Sigmoid colon (tissue), 7 donors: ENCODE measurements around the gene MIA2. TPM values are rescaled to one million over a fixed set of nuclear protein-coding genes. Genes with fewer than 3 reads are reported as not detected.

Experiments used
- DNase-seq: peaks from one replicate; pipeline ENCODE4 v3.0.0-alpha.2; 2019
- H3K27ac ChIP-seq, 4 donors: fragments of 200-600 bp; sonication (generic); one replicate each; pipeline ENCODE4 v1.5.1; 2016 to 2019; ENCODE audit warnings: mild to moderate bottlenecking in 1 of 4
- H3K27me3 ChIP-seq, 3 donors: fragments of 200-600 bp; sonication (generic); one replicate each; pipeline ENCODE4 v1.5.1; 2019; ENCODE audit warnings: mild to moderate bottlenecking in 1 of 3
- H3K36me3 ChIP-seq, 4 donors: fragments of 200-600 bp; sonication (generic); one replicate each; pipeline ENCODE4 v1.5.1; 2016 to 2019
- H3K4me1 ChIP-seq, 4 donors: fragments of 200-600 bp; sonication (generic); one replicate each; pipeline ENCODE4 v1.5.1; 2017 to 2019
- H3K4me3 ChIP-seq, 4 donors: fragments of 200-600 bp; sonication (generic); one replicate each; pipeline ENCODE4 v1.5.1; 2017 to 2019; ENCODE audit warnings: mild to moderate bottlenecking in 2 of 4, moderate library complexity in 1 of 4
- H3K9me3 ChIP-seq, 4 donors: fragments of 200-600 bp in 3 of 4; sonication (generic) in 3 of 4; one replicate each; pipeline versions ENCODE4 v1.5.1 to v1.6.1; 2013 to 2019
- CTCF ChIP-seq, 4 experiments: fragments of 450-650 bp in 3 of 4; fragments of 200-600 bp in 1 of 4; IDR thresholded peaks; one replicate each; pipeline ENCODE4 v1.5.1; 2016 to 2019; ENCODE audit warnings: antibody characterized with exemption in 4 of 4, mild to moderate bottlenecking in 3 of 4, moderate library complexity in 2 of 4
- EP300 ChIP-seq, 4 donors: sonication (generic); formaldehyde crosslinking; IDR thresholded peaks; one replicate each; pipeline ENCODE4 v1.6.1; 2017; ENCODE audit warnings: antibody characterized with exemption in 4 of 4
- POLR2A ChIP-seq, 2 donors: fragments of 450-650 bp; IDR thresholded peaks; one replicate each; pipeline ENCODE4 v1.6.1; 2016; ENCODE audit warnings: antibody characterized with exemption in 2 of 2, mild to moderate bottlenecking in 2 of 2, moderate library complexity in 2 of 2
- POLR2AphosphoS5 ChIP-seq, 4 donors: sonication (generic); formaldehyde crosslinking; IDR thresholded peaks; one replicate each; pipeline ENCODE4 v1.6.1; 2017; ENCODE audit warnings: antibody characterized with exemption in 4 of 4
- WGBS, 2 donors: extraction: QIAGEN DNeasy Blood & Tissue Kit; methylation state at CpG; one replicate each; pipeline ENCODE4 v1.1.7; 2013; 5-methylcytosine and 5-hydroxymethylcytosine counted together
- intact Hi-C: fragments of 100-400 bp; cut with DNase I; formaldehyde crosslinking; loops from one replicate; pipeline ENCODE4 v1.15.1; 2023
- polyA plus RNA-seq, 3 donors: library from polyadenylated mRNA; stranded (reverse); fragments of 200-250 nt; gene quantifications; one replicate each; pipeline ENCODE4 v1.2.3, GENCODE V29; 2013
- total RNA-seq, 4 donors: library from RNA; depleted of rRNA; stranded (reverse); fragments of >200 nt; gene quantifications; one replicate each; pipeline ENCODE4 v1.1.0, GENCODE V29; 2016
- donor health status: healthy with polysubstance abuse.
- donor health status: Bipolar disorder and iron deficiency.
- donor health status: healthy.

Gene MIA2
- total and polyA plus RNA-seq, 7 donors, result 12.8 to 33.9 (median 18.1) TPM

DNA sequence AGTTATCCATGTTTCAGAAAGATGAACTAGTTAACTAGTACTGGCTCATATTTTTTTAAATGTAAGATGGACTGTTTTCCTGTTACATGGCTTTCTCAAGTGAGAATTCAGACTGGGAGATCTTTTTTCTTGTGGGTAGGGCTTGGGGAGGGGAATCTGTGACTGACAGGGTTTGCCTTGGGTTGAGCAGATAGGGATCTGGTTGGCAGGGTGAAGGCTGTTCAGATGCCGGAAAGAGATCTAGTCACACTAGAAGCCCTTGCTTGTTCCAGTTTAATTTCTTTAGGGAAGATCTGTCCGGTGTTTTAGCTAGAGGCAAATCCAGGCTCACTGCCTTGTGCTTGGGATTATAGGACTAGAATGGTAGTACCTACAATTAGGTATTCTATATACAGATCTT is 135.3 kb downstream of the MIA2 start:
- Histone ChIP-seq H3K36me3 (peaks cover 0 to 12% (median 3%) of the 10 kb centered on the region in 4 donors), H3K4me1 (peaks cover 0 to 4% (median 0%) of the 10 kb centered on the region in 4 donors), H3K27me3 (no peaks in the 10 kb centered on the region), H3K9me3 (no peaks in the 10 kb centered on the region), H3K4me3 (no peak overlapping the region), H3K27ac (no peak overlapping the region)
- DNase-seq, result no peak
- intact Hi-C loops, result loop anchor here (5.0 to 10.0 kb wide), 2 partner anchors 194 to 267 kb away; partner anchors contain the start of genes PNN, SEC23A and TRAPPC6B
- 90 to 96% methylated on average over 2 of the region's 2 CpGs for WGBS, 2 donors
- TF ChIP-seq POLR2AphosphoS5 (IDR thresholded peaks at IDR 0.05) (no peak), CTCF (IDR thresholded peaks at IDR 0.05) (no peak), EP300 (IDR thresholded peaks at IDR 0.05) (no peak), POLR2A (IDR thresholded peaks at IDR 0.05) (no peak)

GRCh38 chr14:39370415-39370814 is 136.7 kb downstream of the MIA2 start:
- 95% methylated on average over 12 of the region's 12 CpGs for WGBS, 2 donors
- intact Hi-C loops, result no loop called here
- Histone ChIP-seq H3K9me3 (no peaks in the 10 kb centered on the region), H3K27ac (no peak overlapping the region), H3K4me1 (peaks cover 0 to 4% (median 0%) of the 10 kb centered on the region in 4 donors), H3K36me3 (peaks cover 0 to 12% (median 3%) of the 10 kb centered on the region in 4 donors), H3K27me3 (no peaks in the 10 kb centered on the region), H3K4me3 (no peak overlapping the region)
- no peak for DNase-seq
- no peak for TF ChIP-seq EP300 (IDR thresholded peaks at IDR 0.05)
- no peak for TF ChIP-seq CTCF (IDR thresholded peaks at IDR 0.05)
- TF ChIP-seq POLR2A (IDR thresholded peaks at IDR 0.05), result no peak
- TF ChIP-seq POLR2AphosphoS5 (IDR thresholded peaks at IDR 0.05), result no peak

GRCh38 chr14:39372656-39373055 is 138.9 kb downstream of the MIA2 start:
- DNase-seq, result no peak
- H3K4me3 ChIP-seq, result no peak overlapping the region
- peaks cover 0 to 10% (median 6%) of the 10 kb centered on the region in 4 donors for H3K4me1 ChIP-seq
- no peaks in the 10 kb centered on the region for H3K9me3 ChIP-seq
- no peak overlapping the region for H3K27ac ChIP-seq
- TF ChIP-seq EP300 (IDR thresholded peaks at IDR 0.05) (no peak), CTCF (IDR thresholded peaks at IDR 0.05) (no peak), POLR2AphosphoS5 (IDR thresholded peaks at IDR 0.05) (no peak), POLR2A (IDR thresholded peaks at IDR 0.05) (no peak)
- H3K27me3 ChIP-seq, result no peaks in the 10 kb centered on the region
- WGBS, 2 donors, result 92 to 95% methylated on average over 1 of the region's 1 CpG
- intact Hi-C loops, result no loop called here
- H3K36me3 ChIP-seq, result peaks cover 0 to 12% (median 3%) of the 10 kb centered on the region in 4 donors

- Histone ChIP-seq H3K27ac (no peak overlapping the region), H3K36me3 (peaks cover 0 to 12% (median 3%) of the 10 kb centered on the region in 4 donors), H3K4me3 (no peak overlapping the region), H3K27me3 (no peaks in the 10 kb centered on the region), H3K9me3 (no peaks in the 10 kb centered on the region), H3K4me1 (peaks cover 0 to 10% (median 4%) of the 10 kb centered on the region in 4 donors)
- intact Hi-C loops, result no loop called here
- TF ChIP-seq CTCF (IDR thresholded peaks at IDR 0.05) (no peak), POLR2AphosphoS5 (IDR thresholded peaks at IDR 0.05) (no peak)
- no peak for DNase-seq
Observed at GRCh38 chr14:39374851-39375250, 141.1 kb downstream of the MIA2 start.
